Stimulated activated naive CD8-positive, alpha-beta T cell treated with anti-CD3 and anti-CD28 coated beads, Interleukin-15, amount 100 ng/mL, for 72 hours (primary cell): ENCODE data around the gene CCDC12.

Experiments used
- ATAC-seq: fragments of 150-1000 bp; cut with Tn5 transposase; 2 replicates; pipeline ENCODE4 v1.10.0; 2021; ENCODE audit warnings: mild to moderate bottlenecking, moderate library complexity
- DNase-seq, 2 donors: peaks; one replicate each; pipeline ENCODE4 v3.0.0; 2021 to 2022
- H3K27ac Mint-ChIP-seq, 2 donors: one replicate each; pipeline ENCODE4 v1.8.0; 2022; ENCODE audit warnings: mild to moderate bottlenecking in 2 of 2, mixed read lengths in 2 of 2, moderate library complexity in 2 of 2
- H3K27me3 Mint-ChIP-seq: one replicate; pipeline ENCODE4 v1.8.0; 2022; ENCODE audit warnings: mixed read lengths
- H3K4me1 Mint-ChIP-seq: one replicate; pipeline ENCODE4 v1.8.0; 2022; ENCODE audit warnings: mild to moderate bottlenecking, mixed read lengths
- H3K4me3 Mint-ChIP-seq, 2 donors: one replicate each; pipeline ENCODE4 v1.8.0; 2022; ENCODE audit warnings: mild to moderate bottlenecking in 2 of 2, mixed read lengths in 2 of 2, moderate library complexity in 1 of 2
- H3K9me3 Mint-ChIP-seq, 2 donors: one replicate each; pipeline ENCODE4 v1.8.0; 2022; ENCODE audit warnings: mixed read lengths in 2 of 2

The CCDC12 gene

GRCh38 chr3:46878781-46879436 lies 97.6 kb downstream of the CCDC12 start:
- Mint-ChIP-seq H3K9me3 (no peaks in the 10 kb centered on the region), H3K4me3 (no peak overlapping the region), H3K27me3 (peaks cover 64% of the 10 kb centered on the region), H3K4me1 (peaks cover 34% of the 10 kb centered on the region), H3K27ac (no peak overlapping the region)
- ATAC-seq = no peak
- DNase-seq = no peak

GRCh38 chr3:46877406-46878125 lies 99.0 kb downstream of the CCDC12 start, which contains the start of gene PTH1R:
TSS of gene PTH1R (plus strand) at chr3:46877721. CDS start at chr3:46883560, 5,839 bp downstream.
- no peak within 1 kb of the TSS for H3K27ac Mint-ChIP-seq
- peaks cover 59% of the 10 kb centered on the region for H3K27me3 Mint-ChIP-seq
- no peaks in the 10 kb centered on the region for H3K9me3 Mint-ChIP-seq

GRCh38 chr3:46876313-46877300 lies 99.9 kb downstream of the CCDC12 start:
- no peak for DNase-seq
- Mint-ChIP-seq H3K4me1 (peaks cover 32% of the 10 kb centered on the region), H3K4me3 (no peak overlapping the region), H3K9me3 (no peaks in the 10 kb centered on the region), H3K27ac (no peak overlapping the region), H3K27me3 (peaks cover 53% of the 10 kb centered on the region)
- ATAC-seq = no peak

More at GRCh38 chr3:46877406-46878125, 99.0 kb downstream of the CCDC12 start, which contains the start of gene PTH1R:
- DNase-seq = no peak
- no peak within 1 kb of the TSS for H3K4me3 Mint-ChIP-seq
- no peak for ATAC-seq
- H3K4me1 Mint-ChIP-seq = peaks cover 39% of the 10 kb centered on the region

GRCh38 chr3:46875560-46875959 lies 101.0 kb downstream of the CCDC12 start:
- Mint-ChIP-seq H3K9me3 (no peaks in the 10 kb centered on the region), H3K4me3 (no peak overlapping the region), H3K4me1 (peaks cover 27% of the 10 kb centered on the region), H3K27me3 (peaks cover 47% of the 10 kb centered on the region), H3K27ac (no peak overlapping the region)
- ATAC-seq (no peak), DNase-seq (no peak)

- DNase-seq (no peak), ATAC-seq (no peak)
- Mint-ChIP-seq H3K27ac (peak overlapping the region in 1 of 2 donors; percentile 21), H3K27me3 (peaks cover 36% of the 10 kb centered on the region), H3K4me1 (peaks cover 23% of the 10 kb centered on the region), H3K4me3 (no peak overlapping the region), H3K9me3 (no peaks in the 10 kb centered on the region)
These were observed 102.1 kb downstream of the CCDC12 start for GRCh38 chr3:46874430-46874829.

GRCh38 chr3:46873521-46873920 lies 103.0 kb downstream of the CCDC12 start:
- H3K4me1 Mint-ChIP-seq = peaks cover 23% of the 10 kb centered on the region
- DNase-seq (no peak), ATAC-seq (no peak)
- no peak overlapping the region for H3K27ac Mint-ChIP-seq
- no peak overlapping the region for H3K4me3 Mint-ChIP-seq
- peaks cover 26% of the 10 kb centered on the region for H3K27me3 Mint-ChIP-seq
- no peaks in the 10 kb centered on the region for H3K9me3 Mint-ChIP-seq
